ENCODE measurements around the gene MED13. TPM values are rescaled to one million over a fixed set of nuclear protein-coding genes. Genes with fewer than 3 reads are reported as not detected.
A peak's percentile ranks its signal among the peaks of the same experiment; 100 is the strongest.
"Not testable (repeated sequence)": the region's sequence is repeated elsewhere in the genome, so short reads cannot be mapped to it uniquely, and the experiment has no call there.

The MED13 gene
- total RNA-seq, 1 experiment from 2014 or later = 49.4 TPM

DNA sequence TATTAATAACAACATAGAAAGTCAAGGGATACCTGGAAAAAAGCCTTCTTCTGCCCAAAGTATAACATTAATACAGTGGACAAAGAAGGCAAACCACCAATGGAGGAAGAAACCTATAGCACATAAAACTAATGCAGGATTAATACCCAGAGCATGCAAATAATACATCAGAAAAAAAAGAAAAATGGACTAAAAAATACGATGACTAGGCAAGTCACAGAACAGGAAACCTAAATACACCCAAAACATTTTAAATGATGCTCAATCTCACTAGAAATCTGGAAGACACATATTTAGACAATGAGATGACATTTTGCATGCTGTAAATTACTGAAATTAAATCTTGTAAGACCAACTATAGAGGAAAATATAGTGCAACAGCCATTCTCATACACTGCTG is 55.9 kb downstream of the MED13 start:
- TF ChIP-seq, protein P1, sequence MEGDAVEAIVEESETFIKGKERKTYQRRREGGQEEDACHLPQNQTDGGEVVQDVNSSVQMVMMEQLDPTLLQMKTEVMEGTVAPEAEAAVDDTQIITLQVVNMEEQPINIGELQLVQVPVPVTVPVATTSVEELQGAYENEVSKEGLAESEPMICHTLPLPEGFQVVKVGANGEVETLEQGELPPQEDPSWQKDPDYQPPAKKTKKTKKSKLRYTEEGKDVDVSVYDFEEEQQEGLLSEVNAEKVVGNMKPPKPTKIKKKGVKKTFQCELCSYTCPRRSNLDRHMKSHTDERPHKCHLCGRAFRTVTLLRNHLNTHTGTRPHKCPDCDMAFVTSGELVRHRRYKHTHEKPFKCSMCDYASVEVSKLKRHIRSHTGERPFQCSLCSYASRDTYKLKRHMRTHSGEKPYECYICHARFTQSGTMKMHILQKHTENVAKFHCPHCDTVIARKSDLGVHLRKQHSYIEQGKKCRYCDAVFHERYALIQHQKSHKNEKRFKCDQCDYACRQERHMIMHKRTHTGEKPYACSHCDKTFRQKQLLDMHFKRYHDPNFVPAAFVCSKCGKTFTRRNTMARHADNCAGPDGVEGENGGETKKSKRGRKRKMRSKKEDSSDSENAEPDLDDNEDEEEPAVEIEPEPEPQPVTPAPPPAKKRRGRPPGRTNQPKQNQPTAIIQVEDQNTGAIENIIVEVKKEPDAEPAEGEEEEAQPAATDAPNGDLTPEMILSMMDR (conservative IDR thresholded peaks at IDR 0.05) = no peak
- no peak for TF ChIP-seq EZH2 (IDR thresholded peaks at IDR 0.05; ENCODE audit: low read depth)
- Histone ChIP-seq H3K9me3 (ENCODE audit: insufficient read depth, low read depth) (0 out of 2 replicates have a peak, but pooled peaks cover 4% of the 10 kb centered on the region), H3K79me2 (ENCODE audit: low read depth) (peaks cover 22% of the 10 kb centered on the region), H4K20me1 (ENCODE audit: insufficient read depth) (0 out of 2 replicates have a peak, but pooled peaks cover 9% of the 10 kb centered on the region), H3K4me3 (no peak overlapping the region), H3K27me3 (ENCODE audit: insufficient read depth, low read depth) (no peaks in the 10 kb centered on the region), H3K4me2 (no peak overlapping the region), H3K9me2 (ENCODE audit: insufficient read depth) (no peaks in the 10 kb centered on the region), H3F3A (ENCODE audit: insufficient read depth, low read depth) (peaks cover 25% of the 10 kb centered on the region), H3K36me3 (ENCODE audit: low read depth) (peaks cover 38% of the 10 kb centered on the region), H3K27ac (peak overlapping the region; percentile 13; the same call in 1 of the 2 replicates), H2AFZ (no peak overlapping the region), H3K4me1 (replicated peaks; ENCODE audit: insufficient read depth) (no peaks in the 10 kb centered on the region)
- intact Hi-C loops (cut with micrococcal nuclease; ENCODE audit: unreplicated experiment) = no loop called here
- ChIA-PET CTCF (interaction anchor here (1.5 kb wide), 1 partner anchor 100 kb away, joined by 3 read pairs; no protein-coding TSS in a partner anchor), POLR2A (ENCODE audit: unreplicated experiment) (no interaction called here)
- no peak for DNase-seq
- BruUV-seq (replicated peaks) = no TSS peak

DNA sequence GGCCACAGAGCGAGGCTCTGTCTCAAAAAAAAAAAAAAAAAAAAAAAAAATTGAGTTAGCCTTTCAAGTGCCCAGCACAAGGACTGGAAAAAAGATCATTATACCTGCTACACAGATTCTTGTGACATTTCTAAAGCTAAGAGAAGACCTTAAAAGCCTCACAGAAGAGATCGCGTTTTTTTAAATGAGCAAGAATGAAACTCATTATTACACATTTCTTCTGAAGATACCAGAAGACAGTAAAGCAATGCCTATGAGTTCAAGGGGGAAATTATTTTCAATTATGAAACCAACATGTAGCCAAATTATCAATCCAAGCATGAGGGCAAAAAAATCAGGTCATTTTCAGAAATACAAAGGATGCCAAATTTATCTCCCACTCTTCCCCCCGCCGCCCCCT is 56.8 kb downstream of the MED13 start:
- no peak for DNase-seq
- H3K9me2 ChIP-seq (ENCODE audit: insufficient read depth) = no peaks in the 10 kb centered on the region
- peaks cover 28% of the 10 kb centered on the region for H3K79me2 ChIP-seq (ENCODE audit: low read depth)
- peaks cover 28% of the 10 kb centered on the region for H3F3A ChIP-seq (ENCODE audit: insufficient read depth, low read depth)
- H3K36me3 ChIP-seq (ENCODE audit: low read depth) = peaks cover 37% of the 10 kb centered on the region
- BruUV-seq (replicated peaks) = no TSS peak
- no peak for TF ChIP-seq EZH2 (IDR thresholded peaks at IDR 0.05; ENCODE audit: low read depth)
- TF ChIP-seq, protein P1 (conservative IDR thresholded peaks at IDR 0.05) = no peak
- no peak overlapping the region for H2AFZ ChIP-seq
- H3K4me2 ChIP-seq = no peak overlapping the region
- ChIA-PET POLR2A (ENCODE audit: unreplicated experiment) (no interaction called here), CTCF (no interaction called here)
- intact Hi-C loops (cut with micrococcal nuclease; ENCODE audit: unreplicated experiment) = no loop called here
- 0 out of 2 replicates have a peak, but pooled peaks cover 4% of the 10 kb centered on the region for H3K9me3 ChIP-seq (ENCODE audit: insufficient read depth, low read depth)
- H3K4me1 ChIP-seq (replicated peaks; ENCODE audit: insufficient read depth) = no peaks in the 10 kb centered on the region
- H4K20me1 ChIP-seq (ENCODE audit: insufficient read depth) = peaks cover 9% of the 10 kb centered on the region; the same call in 1 of the 2 replicates
- H3K27ac ChIP-seq = no peak overlapping the region
- H3K27me3 ChIP-seq (ENCODE audit: insufficient read depth, low read depth) = no peaks in the 10 kb centered on the region
- no peak overlapping the region for H3K4me3 ChIP-seq

DNA sequence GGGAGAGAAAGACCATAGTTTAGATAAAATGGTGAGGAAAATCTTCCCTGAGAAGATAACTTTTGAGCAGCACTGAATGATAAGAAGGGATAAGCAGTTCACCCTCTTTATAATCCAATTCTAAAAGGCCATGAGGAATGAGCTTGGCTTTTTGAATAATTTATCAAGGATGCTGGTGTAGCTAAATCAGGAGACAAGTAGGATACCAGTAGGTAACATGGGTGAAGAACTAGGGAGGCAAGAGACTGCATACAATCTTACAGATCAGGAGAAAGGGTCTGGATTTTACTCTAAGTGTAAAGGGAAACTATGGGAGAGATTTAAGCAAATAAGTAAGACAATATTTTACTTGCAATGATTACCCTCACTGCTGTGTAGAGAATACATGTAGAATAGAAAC is 60.7 kb downstream of the MED13 start:
- Histone ChIP-seq H3K27me3 (ENCODE audit: insufficient read depth, low read depth) (no peaks in the 10 kb centered on the region), H3K36me3 (ENCODE audit: low read depth) (peaks cover 18% of the 10 kb centered on the region; the same call in 1 of the 2 replicates), H3K4me1 (replicated peaks; ENCODE audit: insufficient read depth) (no peaks in the 10 kb centered on the region), H3K79me2 (ENCODE audit: low read depth) (peaks cover 43% of the 10 kb centered on the region), H3F3A (ENCODE audit: insufficient read depth, low read depth) (peaks cover 12% of the 10 kb centered on the region), H3K4me2 (no peak overlapping the region), H4K20me1 (ENCODE audit: insufficient read depth) (peaks cover 31% of the 10 kb centered on the region), H3K4me3 (no peak overlapping the region), H3K9me3 (ENCODE audit: insufficient read depth, low read depth) (no peaks in the 10 kb centered on the region), H3K9me2 (ENCODE audit: insufficient read depth) (no peaks in the 10 kb centered on the region), H2AFZ (no peak overlapping the region), H3K27ac (no peak overlapping the region)
- POLR2A ChIA-PET (ENCODE audit: unreplicated experiment) = no interaction called here
- no peak for DNase-seq
- CTCF ChIA-PET = no interaction called here
- intact Hi-C loops (cut with micrococcal nuclease; ENCODE audit: unreplicated experiment) = no loop called here
- TF ChIP-seq EZH2 (IDR thresholded peaks at IDR 0.05; ENCODE audit: low read depth) = no peak
- TF ChIP-seq, protein P1 (conservative IDR thresholded peaks at IDR 0.05) = no peak
- BruUV-seq (replicated peaks) = no TSS peak

DNA sequence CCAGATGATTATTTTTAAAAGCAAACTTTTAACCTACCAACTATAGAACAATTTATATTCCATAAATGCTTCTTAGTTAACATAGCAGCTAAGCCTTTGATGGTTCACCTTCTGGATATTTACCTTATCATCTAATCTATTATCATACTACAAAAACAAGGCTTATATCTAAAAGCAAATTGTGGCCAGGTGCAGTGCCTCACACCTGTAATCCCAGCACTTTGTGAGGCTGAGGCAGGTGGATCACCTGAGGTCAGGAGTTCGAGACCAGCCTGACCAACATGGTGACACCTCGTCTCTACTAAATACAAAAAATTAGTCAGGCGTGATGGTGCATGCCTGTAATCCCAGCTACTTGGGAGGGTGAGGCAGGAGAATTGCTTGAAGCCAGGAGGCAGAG is 61.9 kb downstream of the MED13 start:
- Histone ChIP-seq H3K36me3 (ENCODE audit: low read depth) (peaks cover 18% of the 10 kb centered on the region; the same call in 1 of the 2 replicates), H3K79me2 (ENCODE audit: low read depth) (peaks cover 40% of the 10 kb centered on the region), H4K20me1 (ENCODE audit: insufficient read depth) (peaks cover 35% of the 10 kb centered on the region), H3F3A (ENCODE audit: insufficient read depth, low read depth) (peaks cover 11% of the 10 kb centered on the region; the same call in 1 of the 2 replicates)
- intact Hi-C loops (cut with micrococcal nuclease; ENCODE audit: unreplicated experiment); H3K9me2 ChIP-seq (ENCODE audit: insufficient read depth); H3K27ac ChIP-seq; BruUV-seq (replicated peaks); H3K27me3 ChIP-seq (ENCODE audit: insufficient read depth, low read depth); H3K9me3 ChIP-seq (ENCODE audit: insufficient read depth, low read depth); POLR2A ChIA-PET (ENCODE audit: unreplicated experiment); H3K4me3 ChIP-seq; DNase-seq; H3K4me2 ChIP-seq; H3K4me1 ChIP-seq (replicated peaks; ENCODE audit: insufficient read depth); H2AFZ ChIP-seq; CTCF ChIA-PET: not testable (repeated sequence)

All from PC-9 (cell line).